Measurements from ENCODE around the gene MYH3.

The MYH3 gene

DNA sequence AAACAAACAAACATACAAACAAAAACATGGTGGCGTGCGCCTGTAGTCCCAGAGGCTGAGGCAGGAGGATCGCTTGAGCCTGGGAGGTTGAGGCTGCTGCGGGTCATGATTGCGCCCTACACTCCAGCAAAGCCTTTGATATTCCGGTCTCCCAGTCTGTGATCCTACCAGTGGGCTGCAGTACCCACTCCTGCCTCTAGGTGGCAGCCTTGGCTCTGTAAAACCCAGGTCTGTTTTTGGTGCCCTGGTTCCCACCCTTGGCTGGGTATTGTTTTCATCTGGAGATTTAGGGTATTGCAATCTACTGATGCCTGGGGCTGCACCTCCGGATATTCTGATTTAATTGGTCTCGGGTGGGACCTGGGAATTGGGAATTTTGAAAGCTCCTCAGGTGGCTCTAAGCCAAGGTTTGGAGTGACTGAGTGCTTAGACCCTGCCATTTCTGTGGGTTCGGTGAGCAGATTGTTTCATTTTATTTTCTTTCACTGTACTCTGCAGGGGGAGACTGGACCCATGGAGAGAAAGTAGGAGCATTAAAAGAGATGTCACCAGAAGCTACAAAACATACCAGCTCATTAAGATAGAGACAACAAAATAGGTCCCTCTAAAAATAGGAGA, 40.5 kb downstream of the MYH3 start:
- DNase-seq (ENCODE audit: low read depth), result peak; percentile 23
- no peak overlapping the region for H3K4me3 ChIP-seq (ENCODE audit: low read length)
- TF ChIP-seq, protein P1, sequence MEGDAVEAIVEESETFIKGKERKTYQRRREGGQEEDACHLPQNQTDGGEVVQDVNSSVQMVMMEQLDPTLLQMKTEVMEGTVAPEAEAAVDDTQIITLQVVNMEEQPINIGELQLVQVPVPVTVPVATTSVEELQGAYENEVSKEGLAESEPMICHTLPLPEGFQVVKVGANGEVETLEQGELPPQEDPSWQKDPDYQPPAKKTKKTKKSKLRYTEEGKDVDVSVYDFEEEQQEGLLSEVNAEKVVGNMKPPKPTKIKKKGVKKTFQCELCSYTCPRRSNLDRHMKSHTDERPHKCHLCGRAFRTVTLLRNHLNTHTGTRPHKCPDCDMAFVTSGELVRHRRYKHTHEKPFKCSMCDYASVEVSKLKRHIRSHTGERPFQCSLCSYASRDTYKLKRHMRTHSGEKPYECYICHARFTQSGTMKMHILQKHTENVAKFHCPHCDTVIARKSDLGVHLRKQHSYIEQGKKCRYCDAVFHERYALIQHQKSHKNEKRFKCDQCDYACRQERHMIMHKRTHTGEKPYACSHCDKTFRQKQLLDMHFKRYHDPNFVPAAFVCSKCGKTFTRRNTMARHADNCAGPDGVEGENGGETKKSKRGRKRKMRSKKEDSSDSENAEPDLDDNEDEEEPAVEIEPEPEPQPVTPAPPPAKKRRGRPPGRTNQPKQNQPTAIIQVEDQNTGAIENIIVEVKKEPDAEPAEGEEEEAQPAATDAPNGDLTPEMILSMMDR (conservative IDR thresholded peaks at IDR 0.05; ENCODE audit: low read depth, low read length), result peak; percentile 100

DNA sequence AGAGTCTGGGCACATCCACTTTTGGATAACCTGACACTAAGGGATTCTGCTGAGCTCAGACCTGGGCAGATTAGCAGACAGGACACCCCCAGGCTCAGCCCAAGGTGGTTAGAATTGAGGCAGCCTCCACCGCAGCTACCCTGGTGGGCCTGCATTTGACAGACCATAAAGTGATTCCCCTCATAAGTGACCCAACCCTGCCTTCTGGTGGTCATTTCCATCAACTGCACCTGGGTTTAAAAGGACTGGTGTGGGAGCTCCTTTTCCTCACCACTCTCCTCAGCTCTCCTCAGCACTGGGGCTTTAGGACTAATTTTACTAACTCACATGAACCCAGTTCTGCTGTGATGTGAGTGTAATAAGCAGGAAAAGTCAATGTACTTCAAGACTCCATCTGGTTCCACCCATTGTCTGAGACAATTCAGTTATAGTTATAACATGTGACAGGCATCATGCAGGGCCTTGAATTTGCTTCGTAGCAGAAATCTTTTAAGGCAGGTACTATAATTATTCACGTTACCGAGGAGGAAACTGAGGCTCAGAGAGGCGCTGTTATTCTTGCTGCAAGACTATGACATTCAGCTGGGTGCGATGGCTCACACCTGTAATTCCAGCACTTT, 42.5 kb downstream of the MYH3 start:
- DNase-seq (ENCODE audit: low read depth), result no peak
- no peak overlapping the region for H3K4me3 ChIP-seq (ENCODE audit: low read length)
- TF ChIP-seq, protein P1 (conservative IDR thresholded peaks at IDR 0.05; ENCODE audit: low read depth, low read length), result peak; percentile 88

DNA sequence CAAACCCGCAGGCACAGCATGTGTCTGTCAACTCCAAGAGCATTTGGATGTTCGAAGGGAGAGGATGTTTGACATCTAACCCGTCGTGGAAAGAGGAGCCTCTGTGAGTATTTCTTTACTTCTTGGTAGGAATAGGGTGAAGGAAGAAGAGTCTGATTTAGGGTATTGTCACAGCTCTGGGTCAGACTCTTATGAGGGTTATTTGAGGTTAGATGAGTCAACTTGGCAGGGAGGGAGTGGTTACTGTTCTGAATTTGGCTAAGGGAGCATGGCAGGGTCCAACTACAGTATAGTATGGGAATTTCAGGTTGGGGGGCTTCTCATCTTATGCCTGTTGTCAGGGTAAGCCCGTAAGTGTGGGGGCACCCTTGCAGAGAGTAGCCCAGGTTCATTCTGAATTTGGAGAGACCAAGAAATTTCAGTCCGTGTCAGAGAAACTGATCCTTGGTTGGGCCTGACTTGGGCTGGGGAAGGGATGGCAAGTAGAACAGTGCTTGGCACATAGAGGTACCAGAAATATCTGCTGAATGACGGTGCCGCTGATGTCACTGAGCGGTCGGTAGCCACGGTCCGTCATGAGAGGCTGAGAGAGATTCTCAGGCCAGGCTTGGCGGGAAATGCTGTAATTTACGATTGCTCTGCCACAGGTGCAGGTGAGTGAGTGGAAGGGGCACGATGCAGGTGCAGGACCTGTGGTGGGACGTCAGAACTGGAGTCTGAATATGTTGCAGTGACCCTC, 43.2 kb downstream of the MYH3 start:
- DNase-seq (ENCODE audit: low read depth), result no peak
- TF ChIP-seq, protein P1 (conservative IDR thresholded peaks at IDR 0.05; ENCODE audit: low read depth, low read length), result no peak
- no peak overlapping the region for H3K4me3 ChIP-seq (ENCODE audit: low read length)

DNA sequence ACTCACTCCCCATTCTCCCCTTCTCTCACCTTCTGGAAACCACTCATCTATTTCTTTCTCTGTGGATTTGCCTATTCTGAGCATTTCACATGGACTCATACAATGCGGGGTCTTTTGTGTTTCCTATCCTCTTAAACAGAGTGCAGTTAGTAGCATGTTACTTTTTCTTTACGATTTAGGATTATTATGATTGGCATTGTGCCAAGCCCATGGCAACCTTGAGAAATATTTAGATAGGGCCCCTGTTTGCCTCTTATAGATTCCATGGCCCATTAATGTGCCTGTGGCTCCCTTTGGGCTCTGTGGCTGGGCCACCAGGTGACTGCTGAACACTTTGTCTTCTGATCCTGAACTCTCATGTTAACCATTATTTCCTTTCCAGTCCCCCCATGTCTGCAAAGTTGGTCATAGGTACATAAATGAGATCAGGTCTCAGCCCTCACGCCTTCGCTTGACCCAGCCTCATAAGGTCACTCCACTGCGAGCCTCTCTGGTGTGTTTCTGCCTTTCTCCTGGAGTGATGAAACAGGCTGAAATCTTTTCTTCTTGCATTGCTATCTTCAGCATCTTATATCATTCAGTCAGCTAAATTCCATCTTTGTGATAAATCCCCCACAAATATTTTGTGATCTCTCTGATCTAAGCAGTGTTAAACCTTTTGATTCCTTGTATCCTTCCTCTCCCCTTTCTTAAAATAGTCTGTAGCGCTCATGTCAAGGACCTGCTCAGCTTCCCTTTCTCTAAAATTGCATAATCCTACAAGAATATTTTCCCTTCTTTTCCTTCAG, 44.0 kb downstream of the MYH3 start:
- no peak for DNase-seq (ENCODE audit: low read depth)
- TF ChIP-seq, protein P1 (conservative IDR thresholded peaks at IDR 0.05; ENCODE audit: low read depth, low read length), result no peak
- no peak overlapping the region for H3K4me3 ChIP-seq (ENCODE audit: low read length)

DNA sequence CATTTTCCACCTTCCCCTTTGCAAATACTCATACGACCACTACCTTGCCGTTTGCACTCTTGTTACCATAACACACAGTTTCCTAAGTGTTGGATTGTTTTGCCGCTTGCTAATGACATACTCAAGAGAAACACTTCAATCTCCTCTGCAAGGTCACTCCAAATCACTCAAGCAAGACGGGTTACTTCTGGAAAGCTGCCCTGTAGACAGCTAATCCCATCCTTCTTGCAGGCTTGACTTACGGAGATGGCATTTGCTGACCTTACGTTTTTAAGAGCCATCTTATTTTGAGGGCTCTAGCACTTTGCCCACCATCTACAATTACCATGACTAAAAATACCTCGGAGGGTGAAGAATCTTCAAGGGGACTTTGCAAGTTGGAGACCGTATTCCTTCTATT, 46.2 kb downstream of the MYH3 start:
- TF ChIP-seq, protein P1 (conservative IDR thresholded peaks at IDR 0.05; ENCODE audit: low read depth, low read length), result no peak
- H3K4me3 ChIP-seq (ENCODE audit: low read length), result no peak overlapping the region
- no peak for DNase-seq (ENCODE audit: low read depth)

DNA sequence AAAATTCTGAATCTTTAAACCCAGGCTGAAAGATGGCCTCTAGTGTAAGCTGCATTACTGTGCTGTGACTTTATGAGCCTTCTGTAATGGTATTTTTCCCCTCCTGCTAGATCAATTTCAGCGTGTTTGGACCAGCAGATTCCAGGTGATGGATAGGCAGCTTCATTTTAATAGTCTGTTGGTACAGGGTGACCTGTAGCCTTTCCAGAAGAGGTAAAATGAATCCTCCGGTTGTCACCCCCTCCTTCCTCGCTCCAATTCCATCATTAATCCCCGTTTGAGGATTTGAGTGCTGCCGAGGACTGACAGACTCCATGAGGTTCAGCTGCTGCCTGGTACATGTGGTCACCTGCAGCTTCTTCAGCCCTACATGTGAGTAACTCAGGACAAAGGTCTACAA, 48.9 kb downstream of the MYH3 start:
- no peak overlapping the region for H3K4me3 ChIP-seq (ENCODE audit: low read length)
- no peak for DNase-seq (ENCODE audit: low read depth)
- TF ChIP-seq, protein P1 (conservative IDR thresholded peaks at IDR 0.05; ENCODE audit: low read depth, low read length), result no peak

Data from retinal pigment epithelial cell (primary cell).